GM20000 (cell line): ENCODE measurements around the gene NOSIP.

Experiments used
- DNase-seq: peaks from one replicate; pipeline ENCODE4 v3.0.0; 2012; ENCODE audit warnings: low spot score
- TF ChIP-seq, protein P1 (sequence below): IDR thresholded peaks from 2 replicates; pipeline ENCODE4 v1.5.1; 2012; ENCODE audit warnings: mild to moderate bottlenecking, control low read depth; ENCODE audit errors: extremely low read depth, missing control alignments

NOSIP gene

DNA sequence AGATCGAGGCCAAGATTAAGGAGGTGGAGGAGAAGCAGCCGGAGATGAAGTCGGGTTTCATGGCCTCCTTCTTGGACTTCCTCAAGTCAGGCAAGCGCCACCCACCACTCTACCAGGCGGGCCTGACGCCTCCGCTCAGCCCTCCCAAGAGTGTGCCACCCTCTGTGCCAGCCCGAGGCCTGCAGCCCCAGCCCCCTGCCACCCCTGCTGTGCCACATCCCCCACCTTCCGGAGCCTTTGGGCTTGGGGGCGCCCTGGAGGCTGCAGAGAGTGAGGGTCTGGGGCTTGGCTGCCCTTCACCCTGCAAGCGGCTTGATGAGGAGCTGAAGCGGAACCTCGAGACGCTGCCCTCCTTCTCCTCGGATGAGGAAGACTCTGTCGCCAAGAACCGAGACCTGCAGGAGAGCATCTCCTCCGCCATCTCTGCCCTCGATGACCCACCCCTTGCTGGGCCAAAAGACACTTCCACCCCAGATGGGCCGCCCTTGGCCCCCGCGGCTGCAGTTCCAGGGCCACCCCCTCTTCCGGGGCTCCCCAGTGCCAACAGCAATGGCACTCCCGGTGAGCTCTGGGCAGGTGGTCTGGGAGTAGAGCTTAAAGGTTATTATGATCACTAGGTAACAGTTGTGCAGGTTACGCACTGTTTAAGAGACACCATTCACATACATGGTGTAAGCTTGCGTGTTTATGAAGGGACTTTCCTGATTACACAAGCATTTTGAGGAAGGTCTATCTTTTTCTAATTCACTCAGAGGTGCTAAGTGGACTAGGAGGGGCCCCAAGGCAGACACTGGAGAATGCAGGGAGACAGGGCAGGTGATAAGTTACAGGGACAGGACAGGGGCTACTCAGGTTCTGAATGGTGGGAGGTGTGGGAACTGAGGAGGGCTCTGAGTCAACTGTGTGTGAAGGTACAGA, 19.3 kb upstream of the NOSIP start:
- TF ChIP-seq, protein P1, sequence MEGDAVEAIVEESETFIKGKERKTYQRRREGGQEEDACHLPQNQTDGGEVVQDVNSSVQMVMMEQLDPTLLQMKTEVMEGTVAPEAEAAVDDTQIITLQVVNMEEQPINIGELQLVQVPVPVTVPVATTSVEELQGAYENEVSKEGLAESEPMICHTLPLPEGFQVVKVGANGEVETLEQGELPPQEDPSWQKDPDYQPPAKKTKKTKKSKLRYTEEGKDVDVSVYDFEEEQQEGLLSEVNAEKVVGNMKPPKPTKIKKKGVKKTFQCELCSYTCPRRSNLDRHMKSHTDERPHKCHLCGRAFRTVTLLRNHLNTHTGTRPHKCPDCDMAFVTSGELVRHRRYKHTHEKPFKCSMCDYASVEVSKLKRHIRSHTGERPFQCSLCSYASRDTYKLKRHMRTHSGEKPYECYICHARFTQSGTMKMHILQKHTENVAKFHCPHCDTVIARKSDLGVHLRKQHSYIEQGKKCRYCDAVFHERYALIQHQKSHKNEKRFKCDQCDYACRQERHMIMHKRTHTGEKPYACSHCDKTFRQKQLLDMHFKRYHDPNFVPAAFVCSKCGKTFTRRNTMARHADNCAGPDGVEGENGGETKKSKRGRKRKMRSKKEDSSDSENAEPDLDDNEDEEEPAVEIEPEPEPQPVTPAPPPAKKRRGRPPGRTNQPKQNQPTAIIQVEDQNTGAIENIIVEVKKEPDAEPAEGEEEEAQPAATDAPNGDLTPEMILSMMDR = no peak
- DNase-seq = peak; percentile 40

DNA sequence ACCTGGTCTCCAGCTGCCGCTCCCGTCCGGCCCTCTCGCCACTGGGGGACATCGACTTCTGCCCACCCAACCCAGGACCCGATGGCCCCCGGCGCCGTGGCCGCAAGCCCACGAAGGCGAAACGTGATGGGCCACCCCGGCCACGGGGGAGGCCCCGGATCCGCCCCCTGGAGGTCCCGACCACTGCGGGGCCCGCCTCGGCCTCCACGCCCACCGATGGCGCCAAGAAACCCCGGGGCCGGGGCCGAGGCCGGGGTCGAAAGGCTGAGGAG, 17.3 kb upstream of the NOSIP start:
- TF ChIP-seq, protein P1 = no peak
- peak; percentile 11 for DNase-seq

DNA sequence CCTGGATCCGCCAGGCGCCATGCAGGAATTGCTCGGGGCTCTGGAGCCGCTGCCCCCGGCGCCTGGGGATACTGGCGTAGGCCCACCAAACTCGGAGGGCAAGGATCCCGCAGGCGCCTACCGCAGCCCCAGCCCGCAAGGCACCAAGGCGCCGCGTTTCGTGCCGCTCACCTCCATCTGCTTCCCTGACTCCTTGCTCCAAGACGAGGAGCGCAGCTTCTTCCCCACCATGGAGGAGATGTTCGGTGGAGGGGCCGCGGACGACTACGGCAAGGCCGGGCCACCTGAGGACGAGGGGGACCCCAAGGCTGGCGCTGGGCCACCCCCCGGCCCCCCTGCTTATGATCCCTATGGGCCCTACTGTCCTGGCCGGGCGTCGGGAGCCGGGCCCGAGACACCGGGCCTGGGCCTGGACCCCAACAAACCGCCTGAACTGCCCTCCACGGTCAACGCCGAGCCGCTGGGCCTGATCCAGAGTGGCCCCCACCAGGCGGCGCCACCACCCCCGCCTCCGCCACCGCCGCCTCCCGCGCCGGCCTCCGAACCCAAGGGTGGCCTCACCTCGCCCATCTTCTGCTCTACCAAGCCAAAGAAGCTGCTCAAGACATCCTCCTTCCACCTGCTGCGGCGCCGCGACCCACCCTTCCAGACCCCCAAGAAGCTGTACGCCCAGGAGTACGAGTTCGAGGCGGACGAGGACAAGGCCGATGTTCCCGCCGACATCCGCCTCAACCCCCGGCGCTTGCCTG, 16.8 kb upstream of the NOSIP start:
- TF ChIP-seq, protein P1 = no peak
- DNase-seq = peak; percentile 37

- peak; percentile 33 for DNase-seq
- TF ChIP-seq, protein P1 = no peak
Measured at GRCh38 chr19:49596407-49596806, 16.1 kb upstream of the NOSIP start.

DNA sequence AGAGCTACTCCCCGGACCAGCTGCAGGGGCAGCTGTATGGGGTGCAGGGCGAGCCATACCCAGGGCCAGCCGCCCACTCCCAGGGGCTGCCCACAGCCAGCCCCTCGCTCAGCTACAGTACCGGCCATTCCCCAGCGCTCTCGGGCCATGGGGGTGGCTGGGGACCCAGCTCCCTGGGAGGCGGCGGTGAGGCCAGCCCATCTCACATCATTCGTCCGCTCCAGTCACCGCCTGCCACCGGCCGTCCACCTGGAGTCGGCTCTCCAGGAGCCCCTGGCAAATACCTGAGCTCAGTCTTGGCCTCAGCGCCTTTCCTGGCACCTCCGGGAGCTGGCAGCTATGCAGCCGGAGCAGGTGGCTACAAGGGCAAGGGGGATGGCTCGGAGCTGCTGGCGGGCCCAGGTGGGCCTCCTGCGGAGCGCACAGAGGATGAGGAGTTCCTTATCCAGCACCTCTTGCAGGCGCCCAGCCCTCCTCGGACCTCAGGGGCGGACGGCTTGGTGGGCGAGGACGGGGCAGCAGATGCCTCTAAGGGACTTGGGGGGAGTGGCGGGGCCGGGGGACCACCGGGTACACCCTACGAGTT, 15.6 kb upstream of the NOSIP start:
- TF ChIP-seq, protein P1 = no peak
- DNase-seq = peak; percentile 18

DNA sequence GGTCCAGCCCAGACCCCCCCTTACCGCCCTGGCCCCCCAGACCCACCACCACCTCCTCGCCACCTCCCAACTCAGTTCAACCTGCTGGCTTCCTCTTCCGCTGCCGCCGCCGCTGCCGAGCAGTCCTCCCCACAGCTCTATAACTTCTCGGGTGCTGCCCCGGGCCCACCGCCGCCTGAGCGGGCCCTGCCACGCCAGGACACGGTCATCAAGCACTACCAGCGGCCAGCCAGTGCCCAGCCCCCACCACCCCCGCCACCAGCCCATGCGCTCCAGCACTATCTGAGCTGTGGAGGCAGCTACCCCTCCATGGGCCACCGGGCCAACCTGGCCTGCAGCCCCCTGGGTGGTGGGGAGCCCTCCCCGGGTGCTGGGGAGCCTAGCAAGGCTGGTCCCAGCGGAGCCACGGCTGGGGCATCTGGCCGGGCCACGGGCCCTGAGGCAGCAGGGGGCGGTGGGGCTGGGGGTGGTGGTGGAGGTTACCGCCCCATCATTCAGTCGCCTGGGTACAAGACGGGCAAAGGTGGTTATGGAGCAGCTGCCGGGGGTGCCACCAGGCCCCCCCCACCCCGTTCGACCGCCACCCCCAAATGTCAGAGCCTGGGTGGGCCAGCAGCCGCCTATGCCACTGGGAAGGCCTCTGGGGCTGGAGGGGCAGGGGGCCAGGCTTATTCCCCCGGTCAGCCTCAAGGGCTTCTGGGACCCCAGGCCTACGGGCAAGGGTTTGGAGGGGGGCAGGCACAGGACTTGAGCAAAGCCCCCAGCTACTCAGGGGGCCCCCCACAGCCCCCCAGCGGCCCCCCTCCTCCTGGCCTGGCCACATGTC, 14.8 kb upstream of the NOSIP start:
- TF ChIP-seq, protein P1 = no peak
- peak; percentile 18 for DNase-seq
